Mesothelial cell of epicardium (in vitro differentiated cells): ENCODE data around the gene HMGXB3. TPM values are rescaled to one million over a fixed set of nuclear protein-coding genes. Genes with fewer than 3 reads are reported as not detected.

ENCODE experiments used
- DNase-seq, 2 experiments: peaks; one replicate each; pipeline ENCODE4 v3.0.0; 2021; ENCODE audit warnings: low spot score in 2 of 2; ENCODE audit not compliant: unreplicated experiment in 2 of 2
- H3K27ac Mint-ChIP-seq: 2 replicates; pipeline ENCODE4 v1.8.0; 2021; ENCODE audit warnings: mixed read lengths
- H3K27me3 Mint-ChIP-seq: 2 replicates; pipeline ENCODE4 v1.8.0; 2021; ENCODE audit warnings: low read depth, mixed read lengths
- H3K36me3 Mint-ChIP-seq: 2 replicates; pipeline ENCODE4 v1.8.0; 2021; ENCODE audit warnings: mixed read lengths
- H3K4me1 Mint-ChIP-seq: 2 replicates; pipeline ENCODE4 v1.8.0; 2021; ENCODE audit warnings: mixed read lengths
- H3K4me3 Mint-ChIP-seq: 2 replicates; pipeline ENCODE4 v1.8.0; 2021; ENCODE audit warnings: mild to moderate bottlenecking, moderate library complexity, mixed read lengths
- H3K9me3 Mint-ChIP-seq: 2 replicates; pipeline ENCODE4 v1.8.0; 2021; ENCODE audit warnings: mixed read lengths
- total RNA-seq: library from RNA; stranded (reverse); gene quantifications from 3 replicates; pipeline ENCODE4 v1.2.1, GENCODE V29; 2021
- TF ChIP-seq, protein P1 (sequence below): fragments of 200-600 bp; sonication (generic); IDR thresholded peaks from one replicate; pipeline ENCODE4 v1.5.0; 2021; ENCODE audit warnings: antibody characterized with exemption; ENCODE audit not compliant: unreplicated experiment

The HMGXB3 gene
- total RNA-seq, 1 donor from 2014 or later: 53.1 TPM

DNA sequence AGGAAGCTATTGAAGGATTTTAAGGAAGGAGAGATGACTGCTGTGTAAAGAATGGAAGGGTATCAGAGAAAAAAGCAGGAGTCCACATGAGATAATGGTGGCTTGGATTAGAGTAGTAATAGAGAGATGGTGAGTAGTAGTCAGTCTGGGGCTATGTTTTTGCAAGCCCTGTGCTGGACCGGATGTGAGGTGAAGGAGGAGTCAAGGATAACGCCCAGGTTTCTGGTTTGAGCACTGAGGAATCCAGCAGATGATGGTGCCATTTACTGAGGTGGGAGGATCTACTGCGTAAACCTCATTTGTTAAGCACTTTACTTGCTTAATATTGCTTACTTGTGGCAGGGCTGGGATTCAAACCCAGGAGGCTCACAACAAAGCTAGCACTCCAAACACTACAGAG is 1.2 kb upstream of the HMGXB3 start:
- no peak for DNase-seq
- Mint-ChIP-seq H3K27ac (peak overlapping the region; percentile 93), H3K36me3 (no peaks in the 10 kb centered on the region), H3K4me3 (peak overlapping the region; percentile 84), H3K4me1 (peaks cover 29% of the 10 kb centered on the region), H3K9me3 (no peaks in the 10 kb centered on the region), H3K27me3 (no peaks in the 10 kb centered on the region)
- TF ChIP-seq, protein P1, sequence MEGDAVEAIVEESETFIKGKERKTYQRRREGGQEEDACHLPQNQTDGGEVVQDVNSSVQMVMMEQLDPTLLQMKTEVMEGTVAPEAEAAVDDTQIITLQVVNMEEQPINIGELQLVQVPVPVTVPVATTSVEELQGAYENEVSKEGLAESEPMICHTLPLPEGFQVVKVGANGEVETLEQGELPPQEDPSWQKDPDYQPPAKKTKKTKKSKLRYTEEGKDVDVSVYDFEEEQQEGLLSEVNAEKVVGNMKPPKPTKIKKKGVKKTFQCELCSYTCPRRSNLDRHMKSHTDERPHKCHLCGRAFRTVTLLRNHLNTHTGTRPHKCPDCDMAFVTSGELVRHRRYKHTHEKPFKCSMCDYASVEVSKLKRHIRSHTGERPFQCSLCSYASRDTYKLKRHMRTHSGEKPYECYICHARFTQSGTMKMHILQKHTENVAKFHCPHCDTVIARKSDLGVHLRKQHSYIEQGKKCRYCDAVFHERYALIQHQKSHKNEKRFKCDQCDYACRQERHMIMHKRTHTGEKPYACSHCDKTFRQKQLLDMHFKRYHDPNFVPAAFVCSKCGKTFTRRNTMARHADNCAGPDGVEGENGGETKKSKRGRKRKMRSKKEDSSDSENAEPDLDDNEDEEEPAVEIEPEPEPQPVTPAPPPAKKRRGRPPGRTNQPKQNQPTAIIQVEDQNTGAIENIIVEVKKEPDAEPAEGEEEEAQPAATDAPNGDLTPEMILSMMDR: no peak

DNA sequence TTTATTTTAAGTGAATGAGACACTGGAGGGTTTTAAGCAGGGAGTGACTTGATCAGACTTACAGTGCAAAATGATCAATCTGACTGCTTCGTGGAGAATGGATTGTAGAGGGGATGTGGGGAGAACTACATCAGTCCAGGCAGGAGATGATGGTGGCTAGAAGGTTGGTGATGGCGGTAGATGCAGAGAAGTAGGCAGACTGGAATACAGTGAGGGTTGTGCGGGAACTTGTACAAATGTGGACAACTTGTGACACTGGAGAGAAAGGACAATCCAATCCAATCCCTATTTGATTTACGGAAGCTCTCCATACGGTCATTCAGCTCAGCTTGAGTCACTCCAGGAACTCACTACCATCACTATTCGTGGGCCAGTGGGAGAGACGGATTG is 678 bp upstream of the HMGXB3 start:
- peaks cover 3% of the 10 kb centered on the region for H3K36me3 Mint-ChIP-seq

DNA sequence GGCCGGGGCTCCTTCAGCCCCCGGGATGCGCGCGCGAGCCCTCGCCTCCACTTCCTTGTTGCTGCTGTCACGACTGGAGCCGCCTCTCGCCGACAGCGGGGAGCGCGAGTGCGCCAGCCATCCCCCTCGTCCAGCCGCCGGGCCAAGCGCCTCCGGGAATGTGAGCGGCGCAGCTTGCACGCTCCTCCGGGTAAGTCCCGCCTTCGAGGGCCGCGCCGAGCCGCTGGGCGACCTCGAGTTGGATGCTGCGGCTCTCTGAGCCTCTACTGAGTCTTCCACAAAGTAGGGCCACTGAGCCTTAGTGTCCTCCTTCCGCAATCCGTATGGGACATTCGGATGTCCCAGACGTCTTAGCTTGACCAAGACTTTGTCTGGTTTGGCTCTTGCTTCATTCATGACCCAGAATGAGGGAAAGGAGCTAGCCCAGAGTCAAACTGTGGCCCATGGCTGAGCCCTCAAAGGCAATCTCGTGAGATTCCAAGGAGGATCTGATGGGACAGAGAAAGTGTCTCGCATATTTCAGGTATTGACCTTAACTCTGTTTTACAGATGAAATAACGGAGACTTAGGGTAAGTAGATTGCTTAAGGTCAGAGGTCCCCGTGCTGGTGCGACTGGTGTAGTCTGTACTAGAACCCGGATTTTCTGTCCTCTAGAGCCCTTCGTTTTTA is 586 bp downstream of the HMGXB3 start:
- Mint-ChIP-seq H3K27me3 (no peaks in the 10 kb centered on the region), H3K36me3 (peaks cover 5% of the 10 kb centered on the region), H3K27ac (peak overlapping the region; percentile 70), H3K9me3 (no peaks in the 10 kb centered on the region), H3K4me1 (peaks cover 29% of the 10 kb centered on the region), H3K4me3 (peak overlapping the region; percentile 84)
- peak; percentile 27 to 61 for DNase-seq
- TF ChIP-seq, protein P1: no peak

More for the DNA sequence above, 678 bp upstream of the HMGXB3 start:
- Mint-ChIP-seq H3K4me3 (peak overlapping the region; percentile 84), H3K27me3 (no peaks in the 10 kb centered on the region), H3K4me1 (peaks cover 29% of the 10 kb centered on the region), H3K9me3 (no peaks in the 10 kb centered on the region), H3K27ac (peak overlapping the region; percentile 93)
- no peak for DNase-seq
- TF ChIP-seq, protein P1: no peak

DNA sequence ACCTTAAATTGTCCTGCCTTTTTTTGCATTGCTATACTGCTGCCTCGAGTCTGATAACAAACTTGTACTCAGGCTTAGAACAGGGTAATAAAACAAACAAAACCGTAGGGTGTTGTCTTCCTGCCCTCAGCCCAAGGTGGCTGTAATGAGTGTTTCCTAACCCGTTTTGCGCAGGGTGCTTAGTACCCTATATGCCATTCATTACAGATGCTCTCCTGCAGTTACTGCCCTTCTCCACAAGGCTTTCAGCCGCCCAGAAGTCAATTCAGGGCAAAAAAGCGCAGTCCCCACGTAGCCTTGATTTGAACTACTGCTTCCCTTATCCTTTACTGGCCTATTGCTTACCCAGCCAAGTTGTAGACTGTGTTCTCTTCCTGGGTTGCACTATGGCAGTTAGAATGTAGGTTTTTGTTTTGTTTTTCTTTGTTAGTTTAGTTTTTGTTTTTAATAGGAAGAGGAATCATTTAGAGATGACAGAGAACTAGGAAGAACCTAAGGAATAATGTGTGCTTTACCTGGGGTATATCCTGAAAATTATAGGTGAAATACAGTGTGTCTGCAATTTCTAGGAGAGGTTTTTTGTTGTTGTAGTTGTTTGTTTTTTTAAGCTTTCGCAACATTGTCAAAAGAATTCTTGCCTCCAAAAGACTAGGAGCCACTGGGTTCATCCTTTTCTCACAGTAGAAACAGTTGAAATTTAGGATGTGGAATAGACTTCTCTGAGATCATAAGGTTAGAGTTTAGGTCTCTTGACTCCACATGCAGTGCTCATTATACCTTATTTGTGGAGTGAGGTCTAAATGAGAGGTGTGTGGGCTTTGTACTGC is 1.3 kb downstream of the HMGXB3 start:
- Mint-ChIP-seq H3K27ac (peak overlapping the region; percentile 92), H3K4me3 (peak overlapping the region; percentile 84), H3K9me3 (no peaks in the 10 kb centered on the region), H3K4me1 (peaks cover 29% of the 10 kb centered on the region), H3K27me3 (no peaks in the 10 kb centered on the region), H3K36me3 (peaks cover 10% of the 10 kb centered on the region)
- no peak for DNase-seq
- TF ChIP-seq, protein P1: peak; percentile 65

DNA sequence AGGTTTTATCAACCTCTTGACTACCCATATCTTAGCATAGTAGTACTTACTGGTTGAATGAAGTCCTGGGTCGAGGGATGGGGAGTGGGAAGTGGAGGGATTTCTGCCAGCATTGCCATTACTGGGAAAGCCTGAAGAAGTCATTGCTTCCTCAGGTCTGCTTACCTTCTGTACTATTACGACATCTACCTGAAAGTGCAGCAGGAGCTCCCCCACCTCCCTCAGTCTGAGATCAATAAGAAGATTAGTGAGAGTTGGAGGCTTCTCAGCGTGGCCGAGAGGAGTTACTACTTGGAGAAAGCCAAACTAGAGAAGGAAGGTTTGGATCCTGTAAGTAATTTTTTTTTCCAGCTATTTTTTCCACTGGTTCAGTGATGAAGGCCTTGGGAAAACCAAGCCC is 5.8 kb downstream of the HMGXB3 start:
- H3K36me3 Mint-ChIP-seq: peaks cover 19% of the 10 kb centered on the region
- DNase-seq: no peak

More for the DNA sequence above, 5.8 kb downstream of the HMGXB3 start:
- Mint-ChIP-seq H3K9me3 (no peaks in the 10 kb centered on the region), H3K4me1 (peaks cover 14% of the 10 kb centered on the region), H3K27ac (no peak overlapping the region), H3K4me3 (no peak overlapping the region), H3K27me3 (no peaks in the 10 kb centered on the region)
- TF ChIP-seq, protein P1: no peak
